SK-N-SH treated with all-trans-retinoic acid at 6 μM for 48 hours (cell line): ENCODE data around the gene EXOC7.

Experiments
- ATAC-seq: fragments of 200-7000 bp; cut with Tn5 transposase; 3 replicates; pipeline ENCODE4 v1.9.1; 2020; ENCODE audit warnings: mild to moderate bottlenecking, moderate library complexity
- ARNTL ChIP-seq: fragments of 450-650 bp; formaldehyde crosslinking; IDR thresholded peaks from 2 replicates; pipeline ENCODE4 v1.5.0; 2020; ENCODE audit warnings: low read depth, mild to moderate bottlenecking, moderate library complexity, borderline replicate concordance
- BACH2 ChIP-seq: fragments of 250-450 bp; sonication (Bioruptor Pico); IDR thresholded peaks from 2 replicates; pipeline ENCODE4 v1.9.0; 2021; ENCODE audit warnings: mild to moderate bottlenecking, borderline replicate concordance
- CSDC2 ChIP-seq: fragments of 250-450 bp; sonication (Bioruptor Pico); IDR thresholded peaks from 2 replicates; pipeline ENCODE4 v1.5.0; 2020; ENCODE audit warnings: mild to moderate bottlenecking, moderate library complexity
- ESRRG ChIP-seq: fragments of 250-450 bp; sonication (Bioruptor Pico); IDR thresholded peaks from 2 replicates; pipeline ENCODE4 v1.6.1; 2021; ENCODE audit warnings: mild to moderate bottlenecking
- GLIS3 ChIP-seq: fragments of 250-450 bp; sonication (Bioruptor Pico); IDR thresholded peaks from 2 replicates; pipeline ENCODE4 v1.5.0; 2020; ENCODE audit warnings: mild to moderate bottlenecking, moderate library complexity
- ISL1 ChIP-seq: fragments of 250-450 bp; sonication (Bioruptor Pico); IDR thresholded peaks from 2 replicates; pipeline ENCODE4 v2.1.2; 2022; ENCODE audit warnings: mild to moderate bottlenecking, moderate library complexity
- OSR1 ChIP-seq: fragments of 250-450 bp; sonication (Bioruptor Pico); IDR thresholded peaks from 2 replicates; pipeline ENCODE4 v1.8.0; 2022; ENCODE audit warnings: moderate library complexity, mild to moderate bottlenecking, inconsistent platforms
- POU6F1 ChIP-seq: fragments of 250-450 bp; sonication (Bioruptor Pico); IDR thresholded peaks from 2 replicates; pipeline ENCODE4 v1.8.0; 2021; ENCODE audit warnings: low read depth, mild to moderate bottlenecking, moderate library complexity, borderline replicate concordance
- PPARA ChIP-seq: fragments of 250-450 bp; sonication (Bioruptor Pico); IDR thresholded peaks from 2 replicates; pipeline ENCODE4 v1.5.0; 2020; ENCODE audit warnings: mild to moderate bottlenecking, borderline replicate concordance
- RARB ChIP-seq: fragments of 250-450 bp; sonication (Bioruptor Pico); IDR thresholded peaks from 2 replicates; pipeline ENCODE4 v1.8.0; 2021; ENCODE audit warnings: mild to moderate bottlenecking, moderate library complexity
- SNAI2 ChIP-seq: fragments of 250-450 bp; sonication (Bioruptor Pico); IDR thresholded peaks from 2 replicates; pipeline ENCODE4 v1.5.0; 2020; ENCODE audit warnings: mild to moderate bottlenecking, moderate library complexity
- TCF4 ChIP-seq: fragments of 250-450 bp; sonication (Bioruptor Pico); IDR thresholded peaks from 2 replicates; pipeline ENCODE4 v1.8.0; 2021; ENCODE audit warnings: mild to moderate bottlenecking, moderate library complexity, borderline replicate concordance
- ZC3H10 ChIP-seq: fragments of 250-450 bp; sonication (Bioruptor Pico); IDR thresholded peaks from 2 replicates; pipeline ENCODE4 v1.5.1; 2021; ENCODE audit warnings: mild to moderate bottlenecking, moderate library complexity
- ZFP3 ChIP-seq: fragments of 250-450 bp; sonication (Bioruptor Pico); IDR thresholded peaks from 2 replicates; pipeline ENCODE4 v1.5.0; 2020; ENCODE audit warnings: mild to moderate bottlenecking, moderate library complexity
- ZFP30 ChIP-seq: fragments of 450-650 bp; formaldehyde crosslinking; IDR thresholded peaks from 2 replicates; pipeline ENCODE4 v1.5.0; 2022; ENCODE audit warnings: mild to moderate bottlenecking, moderate library complexity
- ZNF565 ChIP-seq: fragments of 450-650 bp; formaldehyde crosslinking; conservative IDR thresholded peaks from 2 replicates; pipeline ENCODE4 v1.5.0; 2020; ENCODE audit warnings: low read depth, mild to moderate bottlenecking, moderate library complexity
- ZNF70 ChIP-seq: fragments of 450-650 bp; formaldehyde crosslinking; IDR thresholded peaks from 2 replicates; pipeline ENCODE4 v1.5.0; 2020; ENCODE audit warnings: mild to moderate bottlenecking, moderate library complexity
- ZNF8 ChIP-seq: fragments of 450-650 bp; formaldehyde crosslinking; IDR thresholded peaks from 2 replicates; pipeline ENCODE4 v1.5.0; 2020; ENCODE audit warnings: mild to moderate bottlenecking, moderate library complexity
- TF ChIP-seq, protein P1 (sequence below): fragments of 250-450 bp; sonication (Bioruptor Pico); IDR thresholded peaks from 2 replicates; pipeline ENCODE4 v1.5.0; 2020; ENCODE audit warnings: mild to moderate bottlenecking, moderate library complexity
- TF ChIP-seq, protein P2 (sequence below): fragments of 250-450 bp; sonication (Bioruptor Pico); IDR thresholded peaks from 2 replicates; pipeline ENCODE4 v1.8.0; 2020; ENCODE audit warnings: mild to moderate bottlenecking, moderate library complexity, borderline replicate concordance
- TF ChIP-seq, protein P3 (sequence below): fragments of 250-450 bp; sonication (Bioruptor Pico); IDR thresholded peaks from 2 replicates; pipeline ENCODE4 v1.5.1; 2021; ENCODE audit warnings: mild to moderate bottlenecking, moderate library complexity
- TF ChIP-seq, protein P4 (sequence below): fragments of 250-450 bp; sonication (Bioruptor Pico); IDR thresholded peaks from 2 replicates; pipeline ENCODE4 v1.5.1; 2020; ENCODE audit warnings: low read depth, mild to moderate bottlenecking, moderate library complexity

Gene EXOC7

DNA sequence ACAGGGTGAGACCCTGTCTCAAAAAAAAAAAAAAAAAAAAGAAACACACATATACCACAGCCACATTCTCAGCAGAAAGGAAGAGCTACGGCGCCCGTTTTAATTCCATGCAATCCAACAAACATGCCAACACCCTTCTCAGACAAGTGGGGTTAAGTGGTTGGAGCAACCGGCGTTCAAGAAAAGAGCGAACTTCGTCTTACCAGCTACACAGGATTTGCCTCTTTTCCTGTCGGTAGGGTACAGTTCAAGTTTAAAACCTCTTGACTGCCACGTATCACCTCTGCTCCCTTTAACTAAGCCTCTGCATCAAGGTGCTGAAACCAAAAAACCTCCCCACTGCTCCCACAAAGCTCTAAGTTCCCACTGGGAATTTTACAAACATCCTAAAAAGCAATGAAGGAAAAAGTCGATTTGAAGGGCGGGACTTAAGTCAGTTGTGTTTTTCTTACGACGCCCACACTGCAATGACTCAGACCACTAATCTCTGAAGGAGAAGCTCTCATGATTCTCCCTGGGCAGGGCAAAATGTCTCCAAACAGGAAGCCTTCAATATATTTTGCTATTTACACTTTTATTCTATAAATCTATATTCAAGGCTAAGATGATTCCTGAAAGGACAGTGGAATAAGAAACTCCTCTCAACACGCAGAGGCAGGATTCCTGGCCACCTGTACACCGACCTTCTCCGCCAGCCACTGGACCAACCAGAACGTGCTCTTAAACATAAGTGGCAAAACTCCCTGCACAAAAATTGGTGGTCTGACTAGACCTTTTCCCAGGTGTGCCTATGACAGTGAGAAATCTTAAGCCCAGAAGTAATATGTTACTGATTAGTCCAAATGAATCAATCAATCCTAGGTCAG is 50.1 kb downstream of the EXOC7 start (continued):
- TF ChIP-seq POU6F1 (CRISPR knock-in tag) (no peak), PPARA (CRISPR knock-in tag) (no peak), OSR1 (CRISPR knock-in tag) (no peak), RARB (no peak), SNAI2 (CRISPR knock-in tag) (no peak), ZNF565 (CRISPR knock-in tag) (no peak), CSDC2 (CRISPR knock-in tag) (no peak), ZNF70 (no peak), GLIS3 (CRISPR knock-in tag) (no peak), ESRRG (no peak), ZNF8 (CRISPR knock-in tag) (no peak), ISL1 (CRISPR knock-in tag) (no peak), BACH2 (CRISPR knock-in tag) (no peak), ZFP30 (no peak), ARNTL (CRISPR knock-in tag) (no peak)
- TF ChIP-seq, all 23 proteins: peak for 0

GRCh38 chr17:76051561-76051960 is 52.0 kb downstream of the EXOC7 start:
- TF ChIP-seq, protein P1, sequence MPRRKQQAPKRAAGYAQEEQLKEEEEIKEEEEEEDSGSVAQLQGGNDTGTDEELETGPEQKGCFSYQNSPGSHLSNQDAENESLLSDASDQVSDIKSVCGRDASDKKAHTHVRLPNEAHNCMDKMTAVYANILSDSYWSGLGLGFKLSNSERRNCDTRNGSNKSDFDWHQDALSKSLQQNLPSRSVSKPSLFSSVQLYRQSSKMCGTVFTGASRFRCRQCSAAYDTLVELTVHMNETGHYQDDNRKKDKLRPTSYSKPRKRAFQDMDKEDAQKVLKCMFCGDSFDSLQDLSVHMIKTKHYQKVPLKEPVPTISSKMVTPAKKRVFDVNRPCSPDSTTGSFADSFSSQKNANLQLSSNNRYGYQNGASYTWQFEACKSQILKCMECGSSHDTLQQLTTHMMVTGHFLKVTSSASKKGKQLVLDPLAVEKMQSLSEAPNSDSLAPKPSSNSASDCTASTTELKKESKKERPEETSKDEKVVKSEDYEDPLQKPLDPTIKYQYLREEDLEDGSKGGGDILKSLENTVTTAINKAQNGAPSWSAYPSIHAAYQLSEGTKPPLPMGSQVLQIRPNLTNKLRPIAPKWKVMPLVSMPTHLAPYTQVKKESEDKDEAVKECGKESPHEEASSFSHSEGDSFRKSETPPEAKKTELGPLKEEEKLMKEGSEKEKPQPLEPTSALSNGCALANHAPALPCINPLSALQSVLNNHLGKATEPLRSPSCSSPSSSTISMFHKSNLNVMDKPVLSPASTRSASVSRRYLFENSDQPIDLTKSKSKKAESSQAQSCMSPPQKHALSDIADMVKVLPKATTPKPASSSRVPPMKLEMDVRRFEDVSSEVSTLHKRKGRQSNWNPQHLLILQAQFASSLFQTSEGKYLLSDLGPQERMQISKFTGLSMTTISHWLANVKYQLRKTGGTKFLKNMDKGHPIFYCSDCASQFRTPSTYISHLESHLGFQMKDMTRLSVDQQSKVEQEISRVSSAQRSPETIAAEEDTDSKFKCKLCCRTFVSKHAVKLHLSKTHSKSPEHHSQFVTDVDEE (CRISPR knock-in tag): no peak
- TF ChIP-seq, protein P2, sequence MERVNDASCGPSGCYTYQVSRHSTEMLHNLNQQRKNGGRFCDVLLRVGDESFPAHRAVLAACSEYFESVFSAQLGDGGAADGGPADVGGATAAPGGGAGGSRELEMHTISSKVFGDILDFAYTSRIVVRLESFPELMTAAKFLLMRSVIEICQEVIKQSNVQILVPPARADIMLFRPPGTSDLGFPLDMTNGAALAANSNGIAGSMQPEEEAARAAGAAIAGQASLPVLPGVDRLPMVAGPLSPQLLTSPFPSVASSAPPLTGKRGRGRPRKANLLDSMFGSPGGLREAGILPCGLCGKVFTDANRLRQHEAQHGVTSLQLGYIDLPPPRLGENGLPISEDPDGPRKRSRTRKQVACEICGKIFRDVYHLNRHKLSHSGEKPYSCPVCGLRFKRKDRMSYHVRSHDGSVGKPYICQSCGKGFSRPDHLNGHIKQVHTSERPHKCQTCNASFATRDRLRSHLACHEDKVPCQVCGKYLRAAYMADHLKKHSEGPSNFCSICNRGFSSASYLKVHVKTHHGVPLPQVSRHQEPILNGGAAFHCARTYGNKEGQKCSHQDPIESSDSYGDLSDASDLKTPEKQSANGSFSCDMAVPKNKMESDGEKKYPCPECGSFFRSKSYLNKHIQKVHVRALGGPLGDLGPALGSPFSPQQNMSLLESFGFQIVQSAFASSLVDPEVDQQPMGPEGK (CRISPR knock-in tag): no peak
- TF ChIP-seq ZNF565 (CRISPR knock-in tag) (no peak), SNAI2 (CRISPR knock-in tag) (no peak), RARB (no peak), TCF4 (no peak), ZFP30 (no peak), ZNF70 (no peak), PPARA (CRISPR knock-in tag) (no peak), BACH2 (CRISPR knock-in tag) (no peak), GLIS3 (CRISPR knock-in tag) (no peak), ZC3H10 (CRISPR knock-in tag) (no peak), ZFP3 (no peak), ESRRG (no peak), ARNTL (CRISPR knock-in tag) (no peak), POU6F1 (CRISPR knock-in tag) (no peak), OSR1 (CRISPR knock-in tag) (no peak), ZNF8 (CRISPR knock-in tag) (no peak)
- TF ChIP-seq, protein P3, sequence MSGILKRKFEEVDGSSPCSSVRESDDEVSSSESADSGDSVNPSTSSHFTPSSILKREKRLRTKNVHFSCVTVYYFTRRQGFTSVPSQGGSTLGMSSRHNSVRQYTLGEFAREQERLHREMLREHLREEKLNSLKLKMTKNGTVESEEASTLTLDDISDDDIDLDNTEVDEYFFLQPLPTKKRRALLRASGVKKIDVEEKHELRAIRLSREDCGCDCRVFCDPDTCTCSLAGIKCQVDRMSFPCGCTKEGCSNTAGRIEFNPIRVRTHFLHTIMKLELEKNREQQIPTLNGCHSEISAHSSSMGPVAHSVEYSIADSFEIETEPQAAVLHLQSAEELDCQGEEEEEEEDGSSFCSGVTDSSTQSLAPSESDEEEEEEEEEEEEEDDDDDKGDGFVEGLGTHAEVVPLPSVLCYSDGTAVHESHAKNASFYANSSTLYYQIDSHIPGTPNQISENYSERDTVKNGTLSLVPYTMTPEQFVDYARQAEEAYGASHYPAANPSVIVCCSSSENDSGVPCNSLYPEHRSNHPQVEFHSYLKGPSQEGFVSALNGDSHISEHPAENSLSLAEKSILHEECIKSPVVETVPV: no peak
- TF ChIP-seq, protein P4, sequence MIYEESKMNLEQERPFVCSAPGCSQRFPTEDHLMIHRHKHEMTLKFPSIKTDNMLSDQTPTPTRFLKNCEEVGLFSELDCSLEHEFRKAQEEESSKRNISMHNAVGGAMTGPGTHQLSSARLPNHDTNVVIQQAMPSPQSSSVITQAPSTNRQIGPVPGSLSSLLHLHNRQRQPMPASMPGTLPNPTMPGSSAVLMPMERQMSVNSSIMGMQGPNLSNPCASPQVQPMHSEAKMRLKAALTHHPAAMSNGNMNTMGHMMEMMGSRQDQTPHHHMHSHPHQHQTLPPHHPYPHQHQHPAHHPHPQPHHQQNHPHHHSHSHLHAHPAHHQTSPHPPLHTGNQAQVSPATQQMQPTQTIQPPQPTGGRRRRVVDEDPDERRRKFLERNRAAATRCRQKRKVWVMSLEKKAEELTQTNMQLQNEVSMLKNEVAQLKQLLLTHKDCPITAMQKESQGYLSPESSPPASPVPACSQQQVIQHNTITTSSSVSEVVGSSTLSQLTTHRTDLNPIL (CRISPR knock-in tag): no peak
- no peak for ATAC-seq
